ENCODE data around the gene GRXCR2. TPM values are rescaled to one million over a fixed set of nuclear protein-coding genes. Genes with fewer than 3 reads are reported as not detected.

GRXCR2 gene
- total RNA-seq, 1 experiment from 2014 or later = not detected

DNA sequence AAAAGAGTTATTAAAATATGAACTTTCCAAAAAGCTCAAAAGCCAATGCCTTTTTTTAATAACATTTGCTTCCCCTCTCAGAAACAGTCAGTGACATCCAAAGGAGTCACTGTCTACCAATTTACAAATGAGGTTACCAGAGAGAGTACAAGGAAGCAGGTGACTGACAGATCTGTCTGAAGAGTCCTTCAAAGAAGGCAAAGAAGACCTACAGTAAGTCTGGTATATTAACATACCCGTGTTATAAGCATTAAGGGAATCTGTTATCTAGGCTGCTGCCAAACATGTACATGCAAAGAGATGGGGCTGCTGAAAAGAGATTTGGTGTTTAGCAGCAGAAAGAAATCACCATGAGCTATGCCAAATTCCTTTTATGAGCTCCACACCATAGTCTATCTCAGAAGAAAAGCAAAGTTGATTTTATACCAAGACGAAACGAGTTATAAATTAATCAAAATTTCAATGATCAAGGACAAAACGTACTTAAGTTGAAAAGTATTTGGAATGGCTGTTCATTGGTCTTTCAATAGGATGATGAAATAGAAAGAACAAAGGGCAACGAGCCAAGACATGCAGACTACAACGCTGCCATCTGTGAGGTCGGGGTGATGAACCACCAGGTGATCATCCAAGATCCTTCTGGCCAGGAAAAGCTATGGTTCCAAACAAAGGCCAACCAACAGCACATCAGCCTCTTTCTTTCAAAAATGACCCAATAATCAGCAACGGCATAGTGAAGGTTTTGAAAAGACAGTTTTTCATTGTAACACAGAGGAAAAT lies 45.7 kb downstream of the GRXCR2 start:
- TF ChIP-seq, protein P1, sequence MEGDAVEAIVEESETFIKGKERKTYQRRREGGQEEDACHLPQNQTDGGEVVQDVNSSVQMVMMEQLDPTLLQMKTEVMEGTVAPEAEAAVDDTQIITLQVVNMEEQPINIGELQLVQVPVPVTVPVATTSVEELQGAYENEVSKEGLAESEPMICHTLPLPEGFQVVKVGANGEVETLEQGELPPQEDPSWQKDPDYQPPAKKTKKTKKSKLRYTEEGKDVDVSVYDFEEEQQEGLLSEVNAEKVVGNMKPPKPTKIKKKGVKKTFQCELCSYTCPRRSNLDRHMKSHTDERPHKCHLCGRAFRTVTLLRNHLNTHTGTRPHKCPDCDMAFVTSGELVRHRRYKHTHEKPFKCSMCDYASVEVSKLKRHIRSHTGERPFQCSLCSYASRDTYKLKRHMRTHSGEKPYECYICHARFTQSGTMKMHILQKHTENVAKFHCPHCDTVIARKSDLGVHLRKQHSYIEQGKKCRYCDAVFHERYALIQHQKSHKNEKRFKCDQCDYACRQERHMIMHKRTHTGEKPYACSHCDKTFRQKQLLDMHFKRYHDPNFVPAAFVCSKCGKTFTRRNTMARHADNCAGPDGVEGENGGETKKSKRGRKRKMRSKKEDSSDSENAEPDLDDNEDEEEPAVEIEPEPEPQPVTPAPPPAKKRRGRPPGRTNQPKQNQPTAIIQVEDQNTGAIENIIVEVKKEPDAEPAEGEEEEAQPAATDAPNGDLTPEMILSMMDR (IDR thresholded peaks at IDR 0.05) = no peak
- TF ChIP-seq TCF7L2 (IDR thresholded peaks at IDR 0.05; ENCODE audit: low read depth, low read length) (no peak), SIN3A (IDR thresholded peaks at IDR 0.05; ENCODE audit: borderline replicate concordance, insufficient read depth, low read depth, low read length) (no peak), REST (IDR thresholded peaks at IDR 0.05; ENCODE audit: insufficient read depth in 1 of 2, low read depth in 2 of 2, low read length in 1 of 2) (no peak), POLR2AphosphoS5 (IDR thresholded peaks at IDR 0.05; ENCODE audit: low read depth, low read length) (no peak)
- intact Hi-C loops (cut with micrococcal nuclease; ENCODE audit: unreplicated experiment) (loop anchor here (2.0 to 5.0 kb wide), 2 partner anchors 60 to 1625 kb away; no protein-coding TSS in a partner anchor), in situ Hi-C loops (cut with HindIII; ENCODE audit: low pct_unique_long_range_greater_than_20kb, low sequenced_read_pairs) (no loop called here)
- Histone ChIP-seq H3K9me3 (ENCODE audit: control insufficient read depth, insufficient read depth, low read depth, low read length) (no peaks in the 10 kb centered on the region), H3K27ac (ENCODE audit: low read length) (no peak overlapping the region; the same call in 1 of the 2 replicates), H3K4me3 (ENCODE audit: low read depth in 2 of 2, low read length in 2 of 2) (no peak overlapping the region), H3K27me3 (ENCODE audit: control insufficient read depth, insufficient read depth, low read length) (no peaks in the 10 kb centered on the region), H3K4me1 (ENCODE audit: control insufficient read depth, insufficient read depth, low read length) (peaks cover 21% of the 10 kb centered on the region; the same call in 1 of the 2 replicates), H3K36me3 (ENCODE audit: control insufficient read depth, insufficient read depth, low read length) (no peaks in the 10 kb centered on the region)
- ChIA-PET CTCF (interaction anchor here (0.6 to 1.4 kb wide), 3 partner anchors 61 to 490 kb away, joined by 3 to 4 read pairs (median 3); no protein-coding TSS in a partner anchor), POLR2A (no interaction called here)
- DNase-seq (ENCODE audit: low read depth, low spot score) (no peak), ATAC-seq (no peak)
- no TSS peak for BruUV-seq (replicated peaks)

GRCh38 chr5:145825751-145826180 lies 47.0 kb downstream of the GRXCR2 start:
- Histone ChIP-seq H3K4me1 (ENCODE audit: control insufficient read depth, insufficient read depth, low read length) (peaks cover 21% of the 10 kb centered on the region; the same call in 1 of the 2 replicates), H3K27ac (ENCODE audit: low read length) (no peak overlapping the region), H3K4me3 (ENCODE audit: low read depth in 2 of 2, low read length in 2 of 2) (no peak overlapping the region), H3K27me3 (ENCODE audit: control insufficient read depth, insufficient read depth, low read length) (no peaks in the 10 kb centered on the region), H3K36me3 (ENCODE audit: control insufficient read depth, insufficient read depth, low read length) (no peaks in the 10 kb centered on the region), H3K9me3 (ENCODE audit: control insufficient read depth, insufficient read depth, low read depth, low read length) (no peaks in the 10 kb centered on the region)
- ATAC-seq = peak; percentile 78
- POLR2A ChIA-PET = no interaction called here
- intact Hi-C loops (cut with micrococcal nuclease; ENCODE audit: unreplicated experiment) = loop anchor here (2.0 to 5.0 kb wide), 3 partner anchors 61 to 1623 kb away; no protein-coding TSS in a partner anchor
- in situ Hi-C loops (cut with HindIII; ENCODE audit: low pct_unique_long_range_greater_than_20kb, low sequenced_read_pairs) = no loop called here
- CTCF ChIA-PET = interaction anchor here (0.6 to 1.4 kb wide), 4 partner anchors 9 to 255 kb away, joined by 3 to 4 read pairs (median 4); partner anchors contain the start of gene PRELID2
- no peak for DNase-seq (ENCODE audit: low read depth, low spot score)
- no TSS peak for BruUV-seq (replicated peaks)
- TF ChIP-seq TCF7L2 (IDR thresholded peaks at IDR 0.05; ENCODE audit: low read depth, low read length) = no peak
- TF ChIP-seq, protein P1 (IDR thresholded peaks at IDR 0.05) = peak; percentile 80
- TF ChIP-seq SIN3A (IDR thresholded peaks at IDR 0.05; ENCODE audit: borderline replicate concordance, insufficient read depth, low read depth, low read length) = no peak
